Loucy (cell line): ENCODE measurements around the gene BEND5.

Experiments
- H2AFZ ChIP-seq: fragments of 200-600 bp; sonication (generic); 2 replicates; pipeline ENCODE4 v1.6.0; 2016; ENCODE audit warnings: antibody characterized with exemption, mild to moderate bottlenecking, low read length, moderate library complexity
- H3F3A ChIP-seq: fragments of 200-600 bp; 2 replicates; pipeline ENCODE4 v1.6.0; 2016; ENCODE audit warnings: antibody characterized with exemption, low read depth, mild to moderate bottlenecking
- H3K27me3 ChIP-seq: fragments of 200-600 bp; sonication (generic); 2 replicates; pipeline ENCODE4 v1.6.1; 2014; ENCODE audit warnings: low read length, mild to moderate bottlenecking; ENCODE audit not compliant: insufficient read depth, poor library complexity, severe bottlenecking
- H3K36me3 ChIP-seq: fragments of 200-600 bp; sonication (generic); 2 replicates; pipeline ENCODE4 v1.6.1; 2016; ENCODE audit warnings: low read length; ENCODE audit not compliant: insufficient read depth
- H3K4me1 ChIP-seq: fragments of 200-600 bp; sonication (generic); 2 replicates; pipeline ENCODE4 v1.5.1; 2014; ENCODE audit warnings: low read length, mild to moderate bottlenecking; ENCODE audit not compliant: insufficient read depth, poor library complexity, severe bottlenecking
- H3K4me2 ChIP-seq: fragments of 200-600 bp; sonication (generic); 2 replicates; pipeline ENCODE4 v1.6.0; 2014; ENCODE audit warnings: antibody characterized with exemption, low read length, low read depth, mild to moderate bottlenecking; ENCODE audit not compliant: poor library complexity, severe bottlenecking
- H3K4me3 ChIP-seq: fragments of 200-600 bp; sonication (generic); 2 replicates; pipeline ENCODE4 v1.5.1; 2014; ENCODE audit warnings: low read length, mild to moderate bottlenecking, mixed read lengths; ENCODE audit not compliant: poor library complexity, severe bottlenecking
- H3K79me2 ChIP-seq: fragments of 200-600 bp; sonication (generic); 2 replicates; pipeline ENCODE4 v1.6.1; 2014; ENCODE audit warnings: low read length; ENCODE audit not compliant: insufficient read depth
- H3K9ac ChIP-seq: fragments of 200-600 bp; sonication (generic); 2 replicates; pipeline ENCODE4 v1.6.0; 2014; ENCODE audit warnings: mild to moderate bottlenecking, low read depth, low read length, moderate library complexity; ENCODE audit not compliant: poor library complexity, severe bottlenecking
- H3K9me2 ChIP-seq: fragments of 200-600 bp; sonication (generic); replicated peaks from 2 replicates; pipeline ENCODE4 v1.6.1; 2016; ENCODE audit warnings: low read depth, low read length, mixed read lengths
- H3K9me3 ChIP-seq: fragments of 200-600 bp; sonication (generic); 2 replicates; pipeline ENCODE4 v1.6.1; 2014; ENCODE audit warnings: mild to moderate bottlenecking, antibody characterized with exemption, low read length, low read depth; ENCODE audit not compliant: insufficient read depth
- H4K20me1 ChIP-seq: fragments of 200-600 bp; sonication (generic); 2 replicates; pipeline ENCODE4 v1.6.0; 2014; ENCODE audit warnings: antibody characterized with exemption, low read length, mild to moderate bottlenecking; ENCODE audit not compliant: insufficient read depth, poor library complexity, severe bottlenecking
- EZH2phosphoT487 ChIP-seq: fragments of 200-600 bp; IDR thresholded peaks from 2 replicates; pipeline ENCODE4 v1.6.1; 2018; ENCODE audit warnings: antibody characterized with exemption, mild to moderate bottlenecking, moderate library complexity, borderline replicate concordance
- TF ChIP-seq, protein P1 (sequence below): fragments of 200-600 bp; sonication (generic); conservative IDR thresholded peaks from 2 replicates; pipeline ENCODE4 v1.5.1; 2014; ENCODE audit warnings: mild to moderate bottlenecking, antibody characterized with exemption, low read length

The BEND5 gene

DNA sequence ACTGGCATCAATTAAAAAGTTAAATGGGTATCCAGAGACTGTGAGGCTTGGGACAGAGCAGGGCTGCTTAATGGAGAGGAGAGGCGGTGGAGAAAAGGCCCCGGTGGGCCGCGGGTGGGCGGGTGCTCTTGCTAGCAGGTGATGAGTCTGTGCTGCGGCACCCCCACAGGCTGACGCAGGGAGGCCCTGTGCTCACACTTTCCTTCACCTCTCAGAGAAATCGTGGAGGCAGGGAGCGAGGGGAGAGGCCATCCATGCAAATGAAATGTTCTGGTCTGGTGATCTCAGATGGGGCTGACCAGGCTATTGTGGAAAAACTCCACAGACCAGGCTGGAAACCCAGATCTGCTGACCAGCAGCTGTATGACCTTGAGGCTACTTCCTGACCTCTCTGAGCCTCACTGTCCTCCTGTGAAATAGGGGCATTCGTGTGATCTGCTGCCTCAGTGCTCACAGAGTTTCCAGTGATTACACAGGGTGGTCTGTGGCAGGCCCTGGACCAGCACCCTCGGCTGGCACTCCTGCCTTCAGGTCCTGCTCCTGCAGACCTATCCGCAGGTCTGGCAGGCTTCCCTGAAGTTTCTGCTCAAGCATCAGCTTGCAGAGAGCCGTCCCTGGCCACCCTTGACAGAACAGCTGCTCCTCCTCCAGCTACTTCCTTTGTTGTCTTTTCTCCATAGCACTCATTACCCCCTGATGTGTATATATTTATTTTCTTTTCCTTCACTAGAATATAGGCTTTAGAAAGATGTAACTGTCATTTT, 89.2 kb downstream of the BEND5 start:
- Histone ChIP-seq H3K4me1 (no peaks in the 10 kb centered on the region), H3K4me2 (no peak overlapping the region), H2AFZ (peak overlapping the region; percentile 72), H3K4me3 (no peak overlapping the region), H3K27me3 (no peaks in the 10 kb centered on the region), H4K20me1 (no peaks in the 10 kb centered on the region), H3K9me3 (no peaks in the 10 kb centered on the region), H3K9ac (no peak overlapping the region), H3K36me3 (no peaks in the 10 kb centered on the region), H3F3A (no peaks in the 10 kb centered on the region), H3K79me2 (no peaks in the 10 kb centered on the region), H3K9me2 (no peaks in the 10 kb centered on the region)
- TF ChIP-seq EZH2phosphoT487 = no peak
- TF ChIP-seq, protein P1, sequence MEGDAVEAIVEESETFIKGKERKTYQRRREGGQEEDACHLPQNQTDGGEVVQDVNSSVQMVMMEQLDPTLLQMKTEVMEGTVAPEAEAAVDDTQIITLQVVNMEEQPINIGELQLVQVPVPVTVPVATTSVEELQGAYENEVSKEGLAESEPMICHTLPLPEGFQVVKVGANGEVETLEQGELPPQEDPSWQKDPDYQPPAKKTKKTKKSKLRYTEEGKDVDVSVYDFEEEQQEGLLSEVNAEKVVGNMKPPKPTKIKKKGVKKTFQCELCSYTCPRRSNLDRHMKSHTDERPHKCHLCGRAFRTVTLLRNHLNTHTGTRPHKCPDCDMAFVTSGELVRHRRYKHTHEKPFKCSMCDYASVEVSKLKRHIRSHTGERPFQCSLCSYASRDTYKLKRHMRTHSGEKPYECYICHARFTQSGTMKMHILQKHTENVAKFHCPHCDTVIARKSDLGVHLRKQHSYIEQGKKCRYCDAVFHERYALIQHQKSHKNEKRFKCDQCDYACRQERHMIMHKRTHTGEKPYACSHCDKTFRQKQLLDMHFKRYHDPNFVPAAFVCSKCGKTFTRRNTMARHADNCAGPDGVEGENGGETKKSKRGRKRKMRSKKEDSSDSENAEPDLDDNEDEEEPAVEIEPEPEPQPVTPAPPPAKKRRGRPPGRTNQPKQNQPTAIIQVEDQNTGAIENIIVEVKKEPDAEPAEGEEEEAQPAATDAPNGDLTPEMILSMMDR = no peak

DNA sequence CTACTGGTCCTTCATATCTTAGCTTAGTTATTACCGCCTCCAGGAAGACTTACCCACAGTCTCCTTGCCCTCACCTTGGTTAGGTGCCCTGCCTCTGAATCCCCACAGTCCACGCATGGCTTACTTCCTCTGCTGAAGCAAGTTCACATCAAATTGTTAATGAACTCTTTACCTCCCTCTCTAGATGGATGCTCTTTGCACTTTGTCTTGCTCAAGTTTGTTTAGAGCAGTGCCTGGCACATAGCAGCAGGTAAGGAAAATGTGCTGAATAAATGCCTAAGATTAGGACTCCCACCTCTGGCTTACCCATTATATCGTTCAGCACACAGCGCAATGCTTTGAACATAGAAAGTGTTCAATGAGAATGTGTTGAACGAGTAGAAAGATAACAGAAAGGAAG, 90.5 kb downstream of the BEND5 start:
- Histone ChIP-seq H2AFZ (no peak overlapping the region), H4K20me1 (no peaks in the 10 kb centered on the region), H3K4me3 (no peak overlapping the region), H3K27me3 (no peaks in the 10 kb centered on the region), H3F3A (no peaks in the 10 kb centered on the region), H3K4me2 (no peak overlapping the region), H3K9me2 (no peaks in the 10 kb centered on the region), H3K36me3 (no peaks in the 10 kb centered on the region), H3K9me3 (no peaks in the 10 kb centered on the region), H3K9ac (no peak overlapping the region), H3K79me2 (no peaks in the 10 kb centered on the region), H3K4me1 (no peaks in the 10 kb centered on the region)
- TF ChIP-seq, protein P1 = no peak

DNA sequence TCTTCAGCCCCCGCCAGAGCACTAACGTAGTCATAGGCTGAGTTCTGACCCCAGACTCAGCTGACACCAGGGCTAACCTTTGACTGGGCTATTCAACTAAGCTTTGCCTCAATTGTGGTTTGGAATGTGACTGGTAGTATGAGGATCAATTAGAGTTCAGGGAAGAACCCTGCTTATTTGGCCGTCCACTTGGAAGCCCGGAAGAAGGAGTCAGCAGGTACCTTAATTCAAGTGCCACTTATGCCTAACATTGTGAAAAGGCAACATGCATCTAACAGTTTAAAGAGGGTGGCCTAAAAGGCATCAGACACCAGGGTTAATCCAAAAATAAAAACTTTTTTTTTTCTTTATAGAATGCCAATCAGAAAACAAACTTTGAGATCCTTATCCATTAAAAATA, 92.3 kb downstream of the BEND5 start:
- H3K9ac ChIP-seq = no peak overlapping the region
- H3K36me3 ChIP-seq = no peaks in the 10 kb centered on the region
- H3K9me2 ChIP-seq = no peaks in the 10 kb centered on the region
- no peaks in the 10 kb centered on the region for H3K9me3 ChIP-seq
- H3K4me3 ChIP-seq = no peak overlapping the region
- TF ChIP-seq EZH2phosphoT487 = no peak
- TF ChIP-seq, protein P1 = no peak
- no peaks in the 10 kb centered on the region for H3K4me1 ChIP-seq
- H3K79me2 ChIP-seq = no peaks in the 10 kb centered on the region
- no peak overlapping the region for H3K4me2 ChIP-seq
- H2AFZ ChIP-seq = no peak overlapping the region
- H3F3A ChIP-seq = no peaks in the 10 kb centered on the region
- H4K20me1 ChIP-seq = no peaks in the 10 kb centered on the region
- H3K27me3 ChIP-seq = no peaks in the 10 kb centered on the region
